ENCODE measurements around the gene ROBO4.
A peak's percentile ranks its signal among the peaks of the same experiment; 100 is the strongest.

ROBO4 gene

GRCh38 chr11:124937336-124937935 is 39.8 kb upstream of the ROBO4 start:
- H3K9me3 ChIP-seq = no peaks in the 10 kb centered on the region
- H3K27me3 ChIP-seq = no peaks in the 10 kb centered on the region
- no peaks in the 10 kb centered on the region for H3K36me3 ChIP-seq
- H3K4me1 ChIP-seq = no peaks in the 10 kb centered on the region
- no peak overlapping the region for H3K4me3 ChIP-seq
- H3K9ac ChIP-seq = no peak overlapping the region
- no peak for TF ChIP-seq Cebpa-rat (IDR thresholded peaks at IDR 0.05)
- no peak overlapping the region for H3K4me2 ChIP-seq
- H3K27ac ChIP-seq = no peak overlapping the region
- no peaks in the 10 kb centered on the region for H4K20me1 ChIP-seq

DNA sequence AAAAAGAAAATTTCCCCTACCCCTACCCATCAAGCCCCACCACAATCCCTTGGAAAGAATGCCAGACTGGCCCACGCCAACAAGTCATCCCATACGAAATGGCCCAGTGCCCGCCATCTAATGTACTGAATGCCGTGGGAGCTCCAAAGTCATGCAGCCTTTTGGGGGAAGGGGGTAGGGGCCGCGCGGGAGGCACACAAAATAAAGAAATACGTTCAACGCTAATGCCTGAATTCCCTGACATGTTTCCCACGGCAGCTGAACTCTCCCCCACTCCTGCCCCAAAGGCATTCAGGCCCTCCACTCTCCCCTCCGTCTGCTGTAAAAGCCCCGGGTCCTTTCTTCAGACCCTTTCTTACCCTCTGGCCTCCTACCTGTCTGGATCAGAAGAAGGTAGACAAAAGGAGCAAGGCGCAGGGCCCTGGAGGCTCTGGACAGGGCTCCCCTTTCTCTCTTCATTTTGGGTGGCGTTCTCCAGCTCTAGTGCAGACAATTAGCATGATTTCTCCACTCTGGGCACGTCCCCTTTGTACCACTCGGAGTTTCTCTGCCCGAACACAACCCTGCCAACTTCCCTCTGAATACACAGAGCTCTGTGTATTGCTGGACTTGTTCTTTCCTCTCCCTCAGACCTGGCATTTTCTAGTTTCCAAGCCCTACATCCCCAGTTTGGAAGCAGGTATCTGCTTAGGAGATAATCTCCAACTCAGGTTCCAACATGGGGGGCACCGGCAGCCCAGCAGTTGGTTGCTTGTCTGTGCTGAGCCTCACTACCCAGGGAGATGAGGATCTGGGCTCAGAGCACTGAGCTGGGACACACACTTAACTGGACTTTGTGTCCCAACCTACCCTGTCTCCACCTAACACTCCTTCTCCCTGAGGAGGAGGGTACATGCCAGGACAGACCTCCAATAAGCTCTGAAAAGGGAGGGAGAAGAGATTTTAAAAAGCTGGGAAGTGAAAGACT is 38.2 kb upstream of the ROBO4 start, which contains the start of gene HEPACAM:
Gene HEPACAM, minus strand, starts transcription at position 500 of the 967 bp plus-strand sequence. Its CDS starts 41 bp downstream, at position 459.
- no peak for TF ChIP-seq Cebpa-rat (IDR thresholded peaks at IDR 0.05)
- H3K27ac ChIP-seq = no peak within 1 kb of the TSS
- no peak within 1 kb of the TSS for H3K9ac ChIP-seq
- no peak within 1 kb of the TSS for H3K4me3 ChIP-seq
- H4K20me1 ChIP-seq = no peaks in the 10 kb centered on the region
- no peaks in the 10 kb centered on the region for H3K27me3 ChIP-seq
- H3K36me3 ChIP-seq = no peaks in the 10 kb centered on the region
- no peaks in the 10 kb centered on the region for H3K4me1 ChIP-seq
- H3K9me3 ChIP-seq = no peaks in the 10 kb centered on the region
- H3K4me2 ChIP-seq = no peak within 1 kb of the TSS

DNA sequence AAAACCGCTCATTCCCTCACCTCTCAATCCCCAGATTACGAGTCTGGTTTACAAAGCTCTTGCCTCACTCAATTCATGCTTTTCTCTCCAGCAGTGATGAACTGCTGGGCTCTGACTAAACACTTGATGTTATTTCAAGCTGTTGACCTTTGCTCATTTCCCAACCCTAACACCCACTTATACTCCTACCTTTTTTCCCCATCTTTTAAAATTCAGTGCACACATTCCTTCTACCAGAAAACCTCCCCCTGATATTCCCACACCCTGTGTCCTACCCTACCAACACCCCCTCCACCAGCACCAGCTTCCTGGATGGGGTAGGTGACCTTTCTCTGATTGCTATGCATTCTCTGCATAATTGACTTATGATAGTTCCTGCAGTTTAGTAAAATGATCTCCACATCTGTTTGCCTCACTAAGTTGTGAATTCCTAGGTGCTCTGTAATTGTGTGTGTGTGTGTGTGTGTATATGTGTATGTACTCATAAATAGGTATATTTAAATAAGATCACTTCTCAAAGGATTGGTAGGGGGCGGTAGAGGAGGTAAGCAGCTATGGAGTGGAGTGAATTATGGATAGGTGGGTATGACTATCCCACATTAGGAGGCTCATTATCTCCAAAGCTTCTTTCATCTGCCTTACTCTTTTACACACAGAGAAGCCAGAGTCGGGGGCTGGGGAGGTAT is 37.3 kb upstream of the ROBO4 start:
- no peaks in the 10 kb centered on the region for H3K36me3 ChIP-seq
- H3K4me2 ChIP-seq = no peak overlapping the region
- H3K4me1 ChIP-seq = no peaks in the 10 kb centered on the region
- H3K9me3 ChIP-seq = no peaks in the 10 kb centered on the region
- no peak for TF ChIP-seq Cebpa-rat (IDR thresholded peaks at IDR 0.05)
- no peak overlapping the region for H3K9ac ChIP-seq
- no peak overlapping the region for H3K4me3 ChIP-seq
- no peak overlapping the region for H3K27ac ChIP-seq
- no peaks in the 10 kb centered on the region for H4K20me1 ChIP-seq
- no peaks in the 10 kb centered on the region for H3K27me3 ChIP-seq

DNA sequence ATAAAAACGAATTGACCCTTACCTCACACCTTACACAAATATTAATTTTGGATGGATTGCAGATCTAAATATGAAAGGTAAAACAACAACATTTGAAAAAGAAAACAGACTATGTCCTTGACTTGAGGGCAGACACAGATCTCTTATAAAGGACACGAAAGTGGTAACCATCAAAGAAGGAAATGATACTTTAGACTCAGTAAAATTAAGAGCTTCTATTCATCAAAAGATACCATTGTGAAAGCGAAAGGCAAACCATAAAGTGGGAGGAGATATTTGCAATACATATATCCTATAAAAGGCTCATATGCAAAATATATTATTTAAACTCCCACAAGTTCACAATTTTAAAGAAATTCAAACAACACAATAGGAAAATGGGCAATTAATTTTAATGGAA is 33.1 kb upstream of the ROBO4 start:
- no peak overlapping the region for H3K4me3 ChIP-seq
- no peak overlapping the region for H3K9ac ChIP-seq

DNA sequence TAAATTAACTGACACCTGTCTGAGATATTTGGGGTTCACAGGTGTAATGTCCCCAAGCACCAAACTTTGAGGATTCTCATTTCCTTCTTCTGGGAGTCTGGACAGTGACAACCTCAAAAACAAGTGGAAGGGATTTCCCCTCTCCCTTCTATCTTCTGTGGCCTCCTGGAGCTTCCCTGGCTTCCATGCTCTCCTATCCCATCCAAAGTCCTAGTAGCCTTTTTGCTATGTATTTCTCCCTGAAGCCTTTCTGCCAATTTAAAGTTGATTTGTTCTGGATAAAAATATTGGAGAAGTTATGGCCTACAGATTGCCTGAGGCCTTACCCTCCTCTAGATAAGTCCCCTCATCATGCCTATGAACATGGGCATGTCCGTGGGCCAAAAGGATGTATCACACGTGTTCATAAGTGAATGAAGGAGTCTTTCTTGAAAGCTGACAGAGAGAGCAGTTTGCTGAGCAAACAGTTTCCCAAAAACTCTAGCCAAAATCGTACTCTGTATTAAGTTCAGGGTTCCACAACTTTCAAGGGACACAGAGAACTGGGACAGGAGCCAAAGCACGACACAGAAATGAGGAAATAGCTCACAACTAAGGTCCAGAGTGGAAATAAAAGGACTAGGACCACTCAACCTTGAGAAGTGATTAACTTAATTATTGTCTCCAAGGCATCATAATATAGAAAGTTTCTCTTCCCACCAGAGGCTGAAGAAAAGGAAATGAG is 31.4 kb upstream of the ROBO4 start:
- no peak overlapping the region for H3K4me2 ChIP-seq
- H3K27ac ChIP-seq = no peak overlapping the region
- no peaks in the 10 kb centered on the region for H3K36me3 ChIP-seq
- H4K20me1 ChIP-seq = no peaks in the 10 kb centered on the region
- H3K4me1 ChIP-seq = no peaks in the 10 kb centered on the region
- no peaks in the 10 kb centered on the region for H3K9me3 ChIP-seq
- no peaks in the 10 kb centered on the region; the same call in 1 of the 2 replicates for H3K27me3 ChIP-seq
- no peak for TF ChIP-seq Cebpa-rat (IDR thresholded peaks at IDR 0.05)
- no peak overlapping the region for H3K9ac ChIP-seq
- no peak overlapping the region for H3K4me3 ChIP-seq

More for the DNA sequence above, 33.1 kb upstream of the ROBO4 start:
- H3K27ac ChIP-seq = no peak overlapping the region
- H3K4me1 ChIP-seq = no peaks in the 10 kb centered on the region
- no peaks in the 10 kb centered on the region for H3K9me3 ChIP-seq
- no peak overlapping the region for H3K4me2 ChIP-seq
- no peaks in the 10 kb centered on the region for H4K20me1 ChIP-seq
- H3K36me3 ChIP-seq = no peaks in the 10 kb centered on the region
- no peak for TF ChIP-seq Cebpa-rat (IDR thresholded peaks at IDR 0.05)
- H3K27me3 ChIP-seq = no peaks in the 10 kb centered on the region

DNA sequence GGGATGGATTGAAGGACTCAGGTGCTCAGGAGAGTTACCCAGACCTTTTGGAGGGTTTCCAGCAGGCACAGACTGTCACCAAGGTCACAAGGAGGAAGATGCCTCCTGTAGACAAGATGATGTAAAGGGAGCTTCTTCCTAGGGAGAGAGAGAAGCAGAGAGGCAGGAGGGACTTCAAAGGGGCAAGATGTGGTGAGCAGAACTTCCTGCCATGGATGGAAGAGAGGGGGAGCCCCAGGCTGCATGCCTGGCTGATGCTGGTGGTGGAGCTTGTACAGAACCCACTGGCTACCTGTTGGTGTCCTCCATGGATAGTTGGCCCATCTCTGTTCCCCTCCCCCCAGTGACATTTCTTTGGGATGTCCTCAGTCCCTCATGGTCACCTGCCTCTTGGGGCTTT is 25.6 kb upstream of the ROBO4 start:
- Histone ChIP-seq H4K20me1 (no peaks in the 10 kb centered on the region), H3K27ac (no peak overlapping the region), H3K4me2 (no peak overlapping the region), H3K36me3 (no peaks in the 10 kb centered on the region), H3K4me1 (peaks cover 17% of the 10 kb centered on the region), H3K9me3 (peaks cover 5% of the 10 kb centered on the region), H3K4me3 (no peak overlapping the region), H3K27me3 (peaks cover 6% of the 10 kb centered on the region), H3K9ac (no peak overlapping the region)
- no peak for TF ChIP-seq Cebpa-rat (IDR thresholded peaks at IDR 0.05)

DNA sequence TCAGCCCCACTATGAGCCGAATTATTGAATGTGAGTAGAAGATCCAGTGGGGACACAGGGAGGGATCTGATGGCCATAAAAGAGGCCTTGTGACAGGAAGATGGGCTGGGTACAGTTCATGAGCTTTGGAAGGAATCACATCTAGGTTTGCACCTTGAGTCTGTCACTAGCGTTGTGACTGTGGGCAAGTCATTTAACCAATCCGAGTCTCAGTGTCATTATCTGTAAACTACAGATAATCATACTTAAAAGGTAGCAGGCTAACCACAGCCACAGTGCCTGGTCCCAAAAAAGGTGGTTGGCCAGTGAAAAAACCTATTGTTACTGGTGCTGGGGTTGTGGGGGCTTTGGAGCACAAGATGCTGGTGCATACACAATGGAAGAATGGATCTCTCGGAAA is 25.2 kb upstream of the ROBO4 start:
- Histone ChIP-seq H4K20me1 (no peaks in the 10 kb centered on the region), H3K27ac (no peak overlapping the region), H3K9me3 (peaks cover 5% of the 10 kb centered on the region), H3K27me3 (peaks cover 6% of the 10 kb centered on the region), H3K9ac (no peak overlapping the region), H3K36me3 (no peaks in the 10 kb centered on the region), H3K4me1 (peaks cover 17% of the 10 kb centered on the region), H3K4me2 (no peak overlapping the region), H3K4me3 (no peak overlapping the region)
- TF ChIP-seq Cebpa-rat (IDR thresholded peaks at IDR 0.05) = no peak

- Histone ChIP-seq H3K36me3 (no peaks in the 10 kb centered on the region), H3K4me3 (peak overlapping the region; percentile 48), H4K20me1 (no peaks in the 10 kb centered on the region), H3K27ac (no peak overlapping the region), H3K9ac (no peak overlapping the region), H3K9me3 (peaks cover 5% of the 10 kb centered on the region), H3K27me3 (peaks cover 6% of the 10 kb centered on the region), H3K4me1 (peaks cover 17% of the 10 kb centered on the region), H3K4me2 (peak overlapping the region; percentile 78)
- TF ChIP-seq Cebpa-rat (IDR thresholded peaks at IDR 0.05) = no peak
Measured at GRCh38 chr11:124920870-124921609, 23.4 kb upstream of the ROBO4 start.

DNA sequence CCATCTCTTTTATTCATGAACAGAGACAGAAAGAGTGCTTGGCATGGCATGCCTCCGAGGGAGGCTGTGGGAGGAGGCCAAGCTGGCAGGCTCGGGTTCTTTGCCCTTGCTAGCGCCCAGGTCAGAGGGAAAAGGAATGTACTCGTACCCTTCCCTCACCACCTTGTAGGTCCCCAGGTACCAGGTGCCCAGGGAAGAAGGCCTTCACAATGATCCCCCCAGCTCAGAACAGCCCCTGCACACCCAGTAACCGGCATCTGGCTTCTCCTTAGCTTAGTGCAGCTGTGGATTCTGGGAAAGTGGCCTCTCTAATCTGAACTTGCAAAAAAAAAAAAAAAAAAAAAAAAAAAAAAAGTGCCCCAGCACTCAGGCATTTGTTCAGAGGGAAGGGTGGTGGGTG is 22.7 kb upstream of the ROBO4 start:
- peaks cover 17% of the 10 kb centered on the region for H3K4me1 ChIP-seq

More for the DNA sequence above, 22.7 kb upstream of the ROBO4 start:
- TF ChIP-seq Cebpa-rat (IDR thresholded peaks at IDR 0.05) = no peak
- H3K27ac ChIP-seq = no peak overlapping the region
- H3K9me3 ChIP-seq = peaks cover 5% of the 10 kb centered on the region
- H3K4me3 ChIP-seq = peak overlapping the region; percentile 48
- peaks cover 6% of the 10 kb centered on the region for H3K27me3 ChIP-seq
- no peak overlapping the region for H3K9ac ChIP-seq
- no peaks in the 10 kb centered on the region for H4K20me1 ChIP-seq
- H3K4me2 ChIP-seq = peak overlapping the region; percentile 78
- no peaks in the 10 kb centered on the region for H3K36me3 ChIP-seq

All from BLaER1 (cell line).